HepG2 (cell line): ENCODE results near the gene COPE. TPM values are rescaled to one million over a fixed set of nuclear protein-coding genes. Genes with fewer than 3 reads are reported as not detected.

Experiments
- ATAC-seq: fragments of 200-7000 bp; cut with Tn5 transposase; 3 replicates; pipeline ENCODE4 v1.9.1; 2020; ENCODE audit warnings: mild to moderate bottlenecking, moderate library complexity
- BruUV-seq: library from RNA; stranded (reverse); fragments of 400-500 nt; replicated peaks from 2 replicates; lab custom pipeline; 2021; lab: Mats Ljungman, UMichigan
- CTCF ChIA-PET: fragments of 300-600 bp; formaldehyde crosslinking; extraction: SDS; loops from one replicate; lab custom pipeline; 2021; ENCODE audit warnings: low total read pairs, inconsistent platforms, low intra/inter-chr PET ratio; lab: Yijun Ruan, JAX
- POLR2A ChIA-PET: fragments of 350-600 bp; sonication (Branson Sonifier 250); formaldehyde crosslinking; loops from one replicate; lab custom pipeline; 2020; ENCODE audit warnings: antibody characterized with exemption, inconsistent platforms; lab: Yijun Ruan, JAX
- DNase-seq: peaks from one replicate; pipeline ENCODE4 v3.0.0-alpha.2; 2015; ENCODE audit warnings: low spot score
- FAIRE-seq: peaks from 3 replicates; lab custom pipeline; 2011; peaks lifted over from hg19 to GRCh38; lab: Jason Lieb, UNC
- H2AFZ ChIP-seq: one replicate; pipeline ENCODE4 v1.6.1; 2011; ENCODE audit warnings: low read length, inconsistent platforms
- H3K27ac ChIP-seq: fragments of 300-600 bp; 3 replicates; pipeline ENCODE4 v1.8.0; 2011; ENCODE audit warnings: mixed run types, mild to moderate bottlenecking, mixed read lengths, low read length, inconsistent platforms; ENCODE audit not compliant: insufficient read depth; ENCODE audit errors: extremely low read length
- H3K27me3 ChIP-seq, 2 experiments: fragments of 200-600 bp in 1 of 2; 2 replicates in 1 of 2; 3 replicates in 1 of 2; pipeline versions ENCODE4 v1.6.0 to v1.8.0; 2011; ENCODE audit warnings: low read length in 2 of 2, mild to moderate bottlenecking in 2 of 2, moderate library complexity in 2 of 2, inconsistent platforms in 1 of 2; ENCODE audit not compliant: insufficient read depth in 2 of 2, control insufficient read depth in 1 of 2
- H3K36me3 ChIP-seq, 2 experiments: fragments of 200-600 bp in 1 of 2; replicated peaks in 1 of 2; 2 replicates in 1 of 2; 3 replicates in 1 of 2; pipeline versions ENCODE4 v1.5.1 to v1.8.0; 2011; ENCODE audit warnings: low read length in 2 of 2, inconsistent platforms in 1 of 2; ENCODE audit not compliant: insufficient read depth in 2 of 2, control insufficient read depth in 1 of 2
- H3K4me1 ChIP-seq: 2 replicates; pipeline ENCODE4 v1.5.1; 2012; ENCODE audit warnings: low read length, inconsistent platforms; ENCODE audit not compliant: insufficient read depth
- H3K4me2 ChIP-seq: 2 replicates; pipeline ENCODE4 v1.6.0; 2011; ENCODE audit warnings: low read depth, low read length, inconsistent platforms
- H3K4me3 ChIP-seq, 3 experiments: fragments of 200-600 bp in 1 of 3; sonication (generic), shearing (Covaris generic) in 1 of 3; replicated peaks in 1 of 3; 2 replicates each; pipeline ENCODE4 v1.5.1; 2011 to 2016; ENCODE audit warnings: low read length in 3 of 3, inconsistent platforms in 2 of 3, low read depth in 2 of 3, mild to moderate bottlenecking in 2 of 3, control low read depth in 1 of 3, mixed read lengths in 1 of 3; ENCODE audit not compliant: insufficient read depth in 1 of 3
- H3K79me2 ChIP-seq: one replicate; pipeline ENCODE4 v1.6.1; 2011; ENCODE audit warnings: low read length, inconsistent platforms; ENCODE audit not compliant: insufficient read depth
- H3K9ac ChIP-seq: 2 replicates; pipeline ENCODE4 v1.6.0; 2011; ENCODE audit warnings: mild to moderate bottlenecking, low read depth, low read length, inconsistent platforms; ENCODE audit not compliant: insufficient read depth
- H3K9me3 ChIP-seq: 2 replicates; pipeline ENCODE4 v1.5.1; 2012; ENCODE audit warnings: mild to moderate bottlenecking, low read length
- H4K20me1 ChIP-seq: 2 replicates; pipeline ENCODE4 v1.6.0; 2011; ENCODE audit warnings: inconsistent platforms, mild to moderate bottlenecking, low read length, moderate library complexity; ENCODE audit not compliant: insufficient read depth
- AGO2 ChIP-seq: fragments of 200-400 bp; formaldehyde crosslinking; optimal IDR thresholded peaks from 2 replicates; pipeline ENCODE3; 2017; ENCODE audit warnings: mild to moderate bottlenecking, low read depth, low read length, moderate library complexity
- HMG20A ChIP-seq: IDR thresholded peaks from 2 replicates; pipeline ENCODE4 v1.6.1; 2016; ENCODE audit warnings: borderline replicate concordance
- HNRNPL ChIP-seq: fragments of 200-400 bp; formaldehyde crosslinking; IDR thresholded peaks from 2 replicates; pipeline ENCODE4 v1.6.1; 2017; ENCODE audit warnings: mild to moderate bottlenecking, low read depth, low read length
- JUND ChIP-seq: sonication (generic); formaldehyde crosslinking; IDR thresholded peaks from 2 replicates; pipeline ENCODE4 v1.8.0; 2022; ENCODE audit warnings: mild to moderate bottlenecking, missing genetic modification reagents
- RBFOX2 ChIP-seq: fragments of 200-400 bp; formaldehyde crosslinking; IDR thresholded peaks from 2 replicates; pipeline ENCODE4 v1.6.1; 2017; ENCODE audit warnings: low read depth, mild to moderate bottlenecking, low read length
- ZNF513 ChIP-seq: sonication (generic); formaldehyde crosslinking; conservative IDR thresholded peaks from 2 replicates; pipeline ENCODE4 v1.5.0; 2020; ENCODE audit warnings: missing genetic modification reagents
- WGBS: methylation state at CpG from one replicate; pipeline ENCODE4 v1.1.6; 2017; ENCODE audit warnings: low lambda C conversion rate; 5-methylcytosine and 5-hydroxymethylcytosine counted together
- in situ Hi-C: cut with HindIII; loops from 2 replicates; pipeline ENCODE4 v1.10.0; 2017; ENCODE audit warnings: low pct_unique_long_range_greater_than_20kb; ENCODE audit not compliant: extremely low pct_ligation_motif_present
- intact Hi-C: fragments of 100-400 bp; cut with micrococcal nuclease; formaldehyde crosslinking; loops from one replicate; pipeline ENCODE4 v1.10.0; 2022; ENCODE audit not compliant: unreplicated experiment
- polyA plus RNA-seq, 8 experiments: library from polyadenylated mRNA; depleted of rRNA in 3 of 8; stranded (reverse) in 7 of 8; unstranded in 1 of 8; fragments of >200 nt; fragmentation: Illumina TruSeq in 4 of 8; extraction: Trizol in 4 of 8; gene quantifications; 2 replicates each; pipeline versions ENCODE4 v1.2.1 to v1.2.3, GENCODE V29; 2011 to 2016; ENCODE audit warnings: low read depth in 4 of 8, missing spikeins in 1 of 8, mixed read lengths in 1 of 8; ENCODE audit not compliant: insufficient read depth in 1 of 8
- total RNA-seq, 5 experiments: library from RNA; depleted of rRNA; stranded (reverse); fragments of >200 nt; fragmentation: Illumina TruSeq; extraction: Trizol; gene quantifications; 2 replicates each; pipeline ENCODE4 v1.2.3, GENCODE V29; 2016; ENCODE audit warnings: low read depth in 1 of 5

COPE gene
- total and polyA plus RNA-seq, 2 of the 13 experiments (the other 11 are each of a cell fraction or from before 2014, with no cell fraction given) = 189 to 205 TPM

- peaks cover 16% of the 10 kb centered on the region; the same call in 1 of the 2 replicates for H4K20me1 ChIP-seq
Observed at GRCh38 chr19:18913466-18913865, 5.7 kb downstream of the COPE start.

GRCh38 chr19:18912933-18913332 lies 6.3 kb downstream of the COPE start:
- CTCF ChIA-PET = no interaction called here
- Histone ChIP-seq H3K9ac (no peak overlapping the region), H2AFZ (no peak overlapping the region), H3K36me3 (peaks cover 20 to 48% of the 10 kb centered on the region in 2 experiments), H3K27ac (no peak overlapping the region), H3K4me2 (no peak overlapping the region), H3K9me3 (no peaks in the 10 kb centered on the region), H3K4me1 (peaks cover 22% of the 10 kb centered on the region), H4K20me1 (peaks cover 14% of the 10 kb centered on the region; the same call in 1 of the 2 replicates), H3K27me3 (no peaks in the 10 kb centered on the region), H3K79me2 (peaks cover 25% of the 10 kb centered on the region), H3K4me3 (no peak overlapping the region)
- DNase-seq = no peak
- POLR2A ChIA-PET = no interaction called here
- intact Hi-C loops = no loop called here
- WGBS = 98% methylated on average over 9 of the region's 14 CpGs
- TF ChIP-seq JUND (CRISPR knock-in tag) (no peak), ZNF513 (CRISPR knock-in tag) (no peak), AGO2 (peak; percentile 19)
- ATAC-seq = peak; percentile 8; the same call in 1 of the 3 replicates
- BruUV-seq = no TSS peak
- no peak for FAIRE-seq
- in situ Hi-C loops = no loop called here

More at GRCh38 chr19:18913466-18913865, 5.7 kb downstream of the COPE start:
- ChIA-PET POLR2A (no interaction called here), CTCF (no interaction called here)
- Histone ChIP-seq H3K9me3 (no peaks in the 10 kb centered on the region), H3K36me3 (peaks cover 20 to 46% of the 10 kb centered on the region in 2 experiments), H3K79me2 (peaks cover 30% of the 10 kb centered on the region), H2AFZ (no peak overlapping the region), H3K9ac (no peak overlapping the region), H3K4me3 (no peak overlapping the region), H3K27me3 (no peaks in the 10 kb centered on the region; a peak in 1 of 5 replicates), H3K4me1 (peaks cover 22% of the 10 kb centered on the region), H3K27ac (no peak overlapping the region), H3K4me2 (no peak overlapping the region)
- TF ChIP-seq RBFOX2 (0 out of 2 replicates have a peak, but pooled peaks have one; percentile 55), HMG20A (no peak), HNRNPL (0 out of 2 replicates have a peak, but pooled peaks have one; percentile 44)
- 100% methylated on average over 3 of the region's 5 CpGs for WGBS
- ATAC-seq (no peak), FAIRE-seq (no peak), DNase-seq (no peak)
- BruUV-seq = no TSS peak
- in situ Hi-C loops (no loop called here), intact Hi-C loops (no loop called here)
